SK-N-SH treated with all-trans-retinoic acid at 6 μM for 48 hours (cell line): ENCODE results near the gene NAALADL2.
"Not testable (repeated sequence)": the region's sequence is repeated elsewhere in the genome, so short reads cannot be mapped to it uniquely, and the experiment has no call there.

Experiments
- ATAC-seq: fragments of 200-7000 bp; cut with Tn5 transposase; 3 replicates; pipeline ENCODE4 v1.9.1; 2020; ENCODE audit warnings: mild to moderate bottlenecking, moderate library complexity
- BACH2 ChIP-seq: fragments of 250-450 bp; sonication (Bioruptor Pico); IDR thresholded peaks from 2 replicates; pipeline ENCODE4 v1.9.0; 2021; ENCODE audit warnings: mild to moderate bottlenecking, borderline replicate concordance
- ESRRG ChIP-seq: fragments of 250-450 bp; sonication (Bioruptor Pico); IDR thresholded peaks from 2 replicates; pipeline ENCODE4 v1.6.1; 2021; ENCODE audit warnings: mild to moderate bottlenecking
- GLIS3 ChIP-seq: fragments of 250-450 bp; sonication (Bioruptor Pico); IDR thresholded peaks from 2 replicates; pipeline ENCODE4 v1.5.0; 2020; ENCODE audit warnings: mild to moderate bottlenecking, moderate library complexity
- ISL1 ChIP-seq: fragments of 250-450 bp; sonication (Bioruptor Pico); IDR thresholded peaks from 2 replicates; pipeline ENCODE4 v2.1.2; 2022; ENCODE audit warnings: mild to moderate bottlenecking, moderate library complexity
- OSR1 ChIP-seq: fragments of 250-450 bp; sonication (Bioruptor Pico); IDR thresholded peaks from 2 replicates; pipeline ENCODE4 v1.8.0; 2022; ENCODE audit warnings: moderate library complexity, mild to moderate bottlenecking, inconsistent platforms
- POU6F1 ChIP-seq: fragments of 250-450 bp; sonication (Bioruptor Pico); IDR thresholded peaks from 2 replicates; pipeline ENCODE4 v1.8.0; 2021; ENCODE audit warnings: low read depth, mild to moderate bottlenecking, moderate library complexity, borderline replicate concordance
- PPARA ChIP-seq: fragments of 250-450 bp; sonication (Bioruptor Pico); IDR thresholded peaks from 2 replicates; pipeline ENCODE4 v1.5.0; 2020; ENCODE audit warnings: mild to moderate bottlenecking, borderline replicate concordance
- RARB ChIP-seq: fragments of 250-450 bp; sonication (Bioruptor Pico); IDR thresholded peaks from 2 replicates; pipeline ENCODE4 v1.8.0; 2021; ENCODE audit warnings: mild to moderate bottlenecking, moderate library complexity
- SNAI2 ChIP-seq: fragments of 250-450 bp; sonication (Bioruptor Pico); IDR thresholded peaks from 2 replicates; pipeline ENCODE4 v1.5.0; 2020; ENCODE audit warnings: mild to moderate bottlenecking, moderate library complexity
- TCF4 ChIP-seq: fragments of 250-450 bp; sonication (Bioruptor Pico); IDR thresholded peaks from 2 replicates; pipeline ENCODE4 v1.8.0; 2021; ENCODE audit warnings: mild to moderate bottlenecking, moderate library complexity, borderline replicate concordance
- ZFP3 ChIP-seq: fragments of 250-450 bp; sonication (Bioruptor Pico); IDR thresholded peaks from 2 replicates; pipeline ENCODE4 v1.5.0; 2020; ENCODE audit warnings: mild to moderate bottlenecking, moderate library complexity
- ZFP30 ChIP-seq: fragments of 450-650 bp; formaldehyde crosslinking; IDR thresholded peaks from 2 replicates; pipeline ENCODE4 v1.5.0; 2022; ENCODE audit warnings: mild to moderate bottlenecking, moderate library complexity
- ZNF565 ChIP-seq: fragments of 450-650 bp; formaldehyde crosslinking; conservative IDR thresholded peaks from 2 replicates; pipeline ENCODE4 v1.5.0; 2020; ENCODE audit warnings: low read depth, mild to moderate bottlenecking, moderate library complexity
- TF ChIP-seq, protein P1 (sequence below): fragments of 250-450 bp; sonication (Bioruptor Pico); IDR thresholded peaks from 2 replicates; pipeline ENCODE4 v1.5.1; 2021; ENCODE audit warnings: mild to moderate bottlenecking, moderate library complexity
- TF ChIP-seq, protein P2 (sequence below): fragments of 250-450 bp; sonication (Bioruptor Pico); IDR thresholded peaks from 2 replicates; pipeline ENCODE4 v1.5.0; 2020; ENCODE audit warnings: mild to moderate bottlenecking, moderate library complexity
- TF ChIP-seq, protein P3 (sequence below): fragments of 250-450 bp; sonication (Bioruptor Pico); IDR thresholded peaks from 2 replicates; pipeline ENCODE4 v1.8.0; 2020; ENCODE audit warnings: mild to moderate bottlenecking, moderate library complexity, borderline replicate concordance
- TF ChIP-seq, protein P4 (sequence below): fragments of 250-450 bp; sonication (Bioruptor Pico); IDR thresholded peaks from 2 replicates; pipeline ENCODE4 v1.5.1; 2020; ENCODE audit warnings: low read depth, mild to moderate bottlenecking, moderate library complexity

Gene NAALADL2

DNA sequence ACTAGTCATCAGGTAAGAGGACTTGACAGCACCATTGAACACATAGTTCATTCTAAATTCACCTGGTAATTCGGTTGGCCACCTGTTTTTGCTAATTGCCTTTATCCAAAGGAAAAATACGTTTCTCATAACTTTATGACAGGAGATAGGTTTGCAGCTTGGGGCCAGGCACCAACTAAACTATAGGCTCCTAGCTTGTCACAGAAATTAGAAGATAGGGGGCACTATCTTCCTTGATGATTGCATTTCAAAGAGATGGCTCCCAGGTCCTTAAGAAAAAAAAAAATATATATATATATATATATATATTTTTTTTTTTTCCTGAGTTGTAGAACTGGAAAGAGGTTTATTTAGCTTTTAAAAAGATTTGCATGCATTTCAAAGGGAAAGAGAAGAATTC, 563.6 kb downstream of the NAALADL2 start:
- TF ChIP-seq ZFP30 (CRISPR knock-in tag) (no peak), SNAI2 (CRISPR knock-in tag) (no peak), PPARA (CRISPR knock-in tag) (no peak), ZFP3 (CRISPR knock-in tag) (no peak), BACH2 (CRISPR knock-in tag) (no peak), ESRRG (CRISPR knock-in tag) (no peak)
- TF ChIP-seq, protein P1, sequence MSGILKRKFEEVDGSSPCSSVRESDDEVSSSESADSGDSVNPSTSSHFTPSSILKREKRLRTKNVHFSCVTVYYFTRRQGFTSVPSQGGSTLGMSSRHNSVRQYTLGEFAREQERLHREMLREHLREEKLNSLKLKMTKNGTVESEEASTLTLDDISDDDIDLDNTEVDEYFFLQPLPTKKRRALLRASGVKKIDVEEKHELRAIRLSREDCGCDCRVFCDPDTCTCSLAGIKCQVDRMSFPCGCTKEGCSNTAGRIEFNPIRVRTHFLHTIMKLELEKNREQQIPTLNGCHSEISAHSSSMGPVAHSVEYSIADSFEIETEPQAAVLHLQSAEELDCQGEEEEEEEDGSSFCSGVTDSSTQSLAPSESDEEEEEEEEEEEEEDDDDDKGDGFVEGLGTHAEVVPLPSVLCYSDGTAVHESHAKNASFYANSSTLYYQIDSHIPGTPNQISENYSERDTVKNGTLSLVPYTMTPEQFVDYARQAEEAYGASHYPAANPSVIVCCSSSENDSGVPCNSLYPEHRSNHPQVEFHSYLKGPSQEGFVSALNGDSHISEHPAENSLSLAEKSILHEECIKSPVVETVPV (CRISPR knock-in tag), result no peak
- TF ChIP-seq, protein P2, sequence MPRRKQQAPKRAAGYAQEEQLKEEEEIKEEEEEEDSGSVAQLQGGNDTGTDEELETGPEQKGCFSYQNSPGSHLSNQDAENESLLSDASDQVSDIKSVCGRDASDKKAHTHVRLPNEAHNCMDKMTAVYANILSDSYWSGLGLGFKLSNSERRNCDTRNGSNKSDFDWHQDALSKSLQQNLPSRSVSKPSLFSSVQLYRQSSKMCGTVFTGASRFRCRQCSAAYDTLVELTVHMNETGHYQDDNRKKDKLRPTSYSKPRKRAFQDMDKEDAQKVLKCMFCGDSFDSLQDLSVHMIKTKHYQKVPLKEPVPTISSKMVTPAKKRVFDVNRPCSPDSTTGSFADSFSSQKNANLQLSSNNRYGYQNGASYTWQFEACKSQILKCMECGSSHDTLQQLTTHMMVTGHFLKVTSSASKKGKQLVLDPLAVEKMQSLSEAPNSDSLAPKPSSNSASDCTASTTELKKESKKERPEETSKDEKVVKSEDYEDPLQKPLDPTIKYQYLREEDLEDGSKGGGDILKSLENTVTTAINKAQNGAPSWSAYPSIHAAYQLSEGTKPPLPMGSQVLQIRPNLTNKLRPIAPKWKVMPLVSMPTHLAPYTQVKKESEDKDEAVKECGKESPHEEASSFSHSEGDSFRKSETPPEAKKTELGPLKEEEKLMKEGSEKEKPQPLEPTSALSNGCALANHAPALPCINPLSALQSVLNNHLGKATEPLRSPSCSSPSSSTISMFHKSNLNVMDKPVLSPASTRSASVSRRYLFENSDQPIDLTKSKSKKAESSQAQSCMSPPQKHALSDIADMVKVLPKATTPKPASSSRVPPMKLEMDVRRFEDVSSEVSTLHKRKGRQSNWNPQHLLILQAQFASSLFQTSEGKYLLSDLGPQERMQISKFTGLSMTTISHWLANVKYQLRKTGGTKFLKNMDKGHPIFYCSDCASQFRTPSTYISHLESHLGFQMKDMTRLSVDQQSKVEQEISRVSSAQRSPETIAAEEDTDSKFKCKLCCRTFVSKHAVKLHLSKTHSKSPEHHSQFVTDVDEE, result no peak
- ATAC-seq, result no peak

DNA sequence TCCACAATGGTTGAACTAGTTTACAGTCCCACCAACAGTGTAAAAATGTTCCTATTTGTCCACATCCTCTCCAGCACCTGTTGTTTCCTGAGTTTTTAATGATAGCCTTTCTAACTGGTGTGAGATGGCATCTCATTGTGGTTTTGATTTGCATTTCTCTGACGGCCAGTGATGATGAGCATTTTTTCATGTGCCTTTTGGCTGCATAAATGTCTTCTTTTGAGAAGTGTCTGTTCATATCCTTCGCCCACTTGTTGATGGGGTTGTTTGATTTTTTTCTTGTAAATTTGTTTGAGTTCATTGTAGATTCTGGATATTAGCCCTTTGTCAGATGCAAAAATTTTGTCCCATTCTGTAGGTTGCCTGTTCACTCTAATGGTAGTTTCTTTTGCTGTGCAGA, 564.7 kb downstream of the NAALADL2 start:
- not testable (repeated sequence) for ATAC-seq

DNA sequence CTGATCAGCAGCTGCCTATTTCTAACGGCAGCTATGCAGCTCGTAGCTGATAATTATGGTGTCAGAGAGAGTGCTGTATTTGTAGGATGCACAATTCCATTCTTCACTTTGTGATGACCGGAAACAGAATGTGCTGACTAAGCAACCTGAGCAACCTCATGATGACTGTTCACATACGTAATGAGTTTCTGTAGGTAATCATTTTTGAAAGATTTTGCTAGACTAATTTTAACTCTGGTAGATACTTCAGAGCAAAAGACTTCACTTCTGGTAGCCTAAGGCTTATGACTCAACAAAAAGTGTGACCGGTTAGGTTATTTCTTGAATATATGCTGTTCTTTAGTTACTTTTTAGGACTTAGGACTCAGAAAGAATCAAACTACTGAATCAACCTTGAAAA, 567.7 kb downstream of the NAALADL2 start:
- TF ChIP-seq ZFP3 (CRISPR knock-in tag) (no peak), POU6F1 (CRISPR knock-in tag) (no peak), OSR1 (CRISPR knock-in tag) (no peak), PPARA (CRISPR knock-in tag) (no peak), BACH2 (CRISPR knock-in tag) (no peak), SNAI2 (CRISPR knock-in tag) (no peak), ZNF565 (CRISPR knock-in tag) (no peak), TCF4 (CRISPR knock-in tag) (no peak), GLIS3 (CRISPR knock-in tag) (no peak), ESRRG (CRISPR knock-in tag) (no peak), RARB (CRISPR knock-in tag) (no peak), ISL1 (CRISPR knock-in tag) (no peak)
- TF ChIP-seq, protein P3, sequence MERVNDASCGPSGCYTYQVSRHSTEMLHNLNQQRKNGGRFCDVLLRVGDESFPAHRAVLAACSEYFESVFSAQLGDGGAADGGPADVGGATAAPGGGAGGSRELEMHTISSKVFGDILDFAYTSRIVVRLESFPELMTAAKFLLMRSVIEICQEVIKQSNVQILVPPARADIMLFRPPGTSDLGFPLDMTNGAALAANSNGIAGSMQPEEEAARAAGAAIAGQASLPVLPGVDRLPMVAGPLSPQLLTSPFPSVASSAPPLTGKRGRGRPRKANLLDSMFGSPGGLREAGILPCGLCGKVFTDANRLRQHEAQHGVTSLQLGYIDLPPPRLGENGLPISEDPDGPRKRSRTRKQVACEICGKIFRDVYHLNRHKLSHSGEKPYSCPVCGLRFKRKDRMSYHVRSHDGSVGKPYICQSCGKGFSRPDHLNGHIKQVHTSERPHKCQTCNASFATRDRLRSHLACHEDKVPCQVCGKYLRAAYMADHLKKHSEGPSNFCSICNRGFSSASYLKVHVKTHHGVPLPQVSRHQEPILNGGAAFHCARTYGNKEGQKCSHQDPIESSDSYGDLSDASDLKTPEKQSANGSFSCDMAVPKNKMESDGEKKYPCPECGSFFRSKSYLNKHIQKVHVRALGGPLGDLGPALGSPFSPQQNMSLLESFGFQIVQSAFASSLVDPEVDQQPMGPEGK (CRISPR knock-in tag), result no peak
- TF ChIP-seq, protein P2, result no peak
- TF ChIP-seq, protein P4, sequence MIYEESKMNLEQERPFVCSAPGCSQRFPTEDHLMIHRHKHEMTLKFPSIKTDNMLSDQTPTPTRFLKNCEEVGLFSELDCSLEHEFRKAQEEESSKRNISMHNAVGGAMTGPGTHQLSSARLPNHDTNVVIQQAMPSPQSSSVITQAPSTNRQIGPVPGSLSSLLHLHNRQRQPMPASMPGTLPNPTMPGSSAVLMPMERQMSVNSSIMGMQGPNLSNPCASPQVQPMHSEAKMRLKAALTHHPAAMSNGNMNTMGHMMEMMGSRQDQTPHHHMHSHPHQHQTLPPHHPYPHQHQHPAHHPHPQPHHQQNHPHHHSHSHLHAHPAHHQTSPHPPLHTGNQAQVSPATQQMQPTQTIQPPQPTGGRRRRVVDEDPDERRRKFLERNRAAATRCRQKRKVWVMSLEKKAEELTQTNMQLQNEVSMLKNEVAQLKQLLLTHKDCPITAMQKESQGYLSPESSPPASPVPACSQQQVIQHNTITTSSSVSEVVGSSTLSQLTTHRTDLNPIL (CRISPR knock-in tag), result no peak
- TF ChIP-seq, protein P1 (CRISPR knock-in tag), result no peak
- ATAC-seq, result no peak
